Mucosa of descending colon (tissue), 3 donors: ENCODE results near the gene NCKAP5L. TPM values are rescaled to one million over a fixed set of nuclear protein-coding genes. Genes with fewer than 3 reads are reported as not detected.

ENCODE experiments used
- ATAC-seq: fragments of 200-7000 bp; cut with Tn5 transposase; one replicate; pipeline ENCODE4 v1.9.1; 2020; ENCODE audit warnings: mild to moderate bottlenecking, moderate library complexity
- DNase-seq, 3 donors: peaks; one replicate each; pipeline ENCODE4 v3.0.0-alpha.2; 2020
- H3K36me3 ChIP-seq: fragments of 200-600 bp; one replicate; pipeline ENCODE4 v1.8.0; 2021; ENCODE audit warnings: low read depth, mild to moderate bottlenecking
- H3K4me1 ChIP-seq: fragments of 200-600 bp; one replicate; pipeline ENCODE4 v1.8.0; 2021; ENCODE audit warnings: low read depth, mild to moderate bottlenecking
- H3K4me3 ChIP-seq: fragments of 200-600 bp; one replicate; pipeline ENCODE4 v1.8.0; 2021; ENCODE audit warnings: mild to moderate bottlenecking
- H3K9me3 ChIP-seq: fragments of 200-600 bp; one replicate; pipeline ENCODE4 v1.8.0; 2021; ENCODE audit warnings: mild to moderate bottlenecking
- CTCF ChIP-seq: fragments of 200-600 bp; IDR thresholded peaks from one replicate; pipeline ENCODE4 v1.8.0; 2022; ENCODE audit warnings: antibody characterized with exemption, mild to moderate bottlenecking
- intact Hi-C, 2 donors: fragments of 100-400 bp; cut with DNase I in 1 of 2; cut with micrococcal nuclease in 1 of 2; formaldehyde crosslinking; loops; one replicate each; pipeline versions ENCODE4 v1.11.0 to v1.11.1; 2022; cut with DNase I, micrococcal nuclease
- total RNA-seq, 3 donors: library from RNA; stranded (reverse); fragmentation: NEBNext Ultra II Directional in 2 of 3; extraction: Animal tissue kit (Norgen Biotek cat#: 25700) in 2 of 3; gene quantifications; one replicate each; pipeline versions ENCODE4 v1.2.1 to v1.2.4, GENCODE V29; 2021 to 2023
- donor health status: DM: no; HTN: no; CAD: no; lungs with moderate emphysema.
- donor health status: DM: no; HTN: no; CAD: no.
- donor health status: DM: no; HTN: yes; CAD: no.

Gene NCKAP5L
- total RNA-seq, 3 donors from 2014 or later = 2.5 to 17.7 (median 4.7) TPM

GRCh38 chr12:49854976-49855375 is 26.8 kb upstream of the NCKAP5L start:
- Histone ChIP-seq H3K4me1 (no peaks in the 10 kb centered on the region), H3K36me3 (no peaks in the 10 kb centered on the region), H3K4me3 (no peak overlapping the region), H3K9me3 (no peaks in the 10 kb centered on the region)
- intact Hi-C loops = no loop called here
- no peak for TF ChIP-seq CTCF
- DNase-seq = no peak
- no peak for ATAC-seq

DNA sequence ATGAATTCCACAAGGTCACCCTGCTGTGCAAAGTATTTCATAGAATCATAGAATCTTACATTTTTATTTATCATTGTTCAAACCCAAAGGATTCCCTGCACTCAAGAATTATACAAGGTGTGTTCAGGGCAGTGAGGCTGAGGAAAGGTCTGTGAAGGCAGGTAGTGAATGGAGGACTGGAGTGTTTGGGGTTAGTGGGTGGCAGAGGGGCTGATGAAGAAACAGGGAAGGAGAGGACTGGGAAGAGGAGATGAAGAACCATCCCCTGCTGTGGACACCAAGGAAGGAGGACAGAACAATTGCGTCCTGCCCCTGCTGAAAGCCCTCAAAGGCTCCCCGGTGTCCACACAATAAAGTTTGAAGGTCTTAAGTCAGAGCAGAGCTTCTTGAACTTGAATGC is 25.5 kb upstream of the NCKAP5L start:
- Histone ChIP-seq H3K4me3 (no peak overlapping the region), H3K36me3 (no peaks in the 10 kb centered on the region), H3K9me3 (no peaks in the 10 kb centered on the region), H3K4me1 (no peaks in the 10 kb centered on the region)
- DNase-seq = no peak
- intact Hi-C loops = no loop called here
- ATAC-seq = no peak
- TF ChIP-seq CTCF = no peak

DNA sequence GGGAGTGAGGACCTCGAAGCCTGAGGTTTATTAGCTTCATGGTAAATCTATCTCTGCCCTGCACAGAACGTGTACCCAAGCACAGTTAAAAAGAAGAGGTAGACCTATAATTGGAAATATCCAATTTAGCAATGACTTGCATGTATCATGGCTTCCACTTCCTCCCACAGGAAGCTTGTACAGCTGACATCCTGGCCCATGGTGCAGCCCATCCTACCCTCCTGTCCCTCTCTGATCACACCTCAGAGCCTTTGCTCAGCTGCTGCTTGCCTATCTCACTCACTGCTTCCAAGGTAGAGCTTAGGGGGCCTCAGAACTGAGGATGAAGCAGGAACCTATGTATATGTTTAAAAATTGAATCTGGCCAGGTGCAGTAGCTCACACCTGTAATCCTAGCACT is 18.9 kb upstream of the NCKAP5L start:
- H3K36me3 ChIP-seq = no peaks in the 10 kb centered on the region
- ATAC-seq = no peak
- H3K4me3 ChIP-seq = no peak overlapping the region
- H3K4me1 ChIP-seq = peaks cover 6% of the 10 kb centered on the region
- DNase-seq = no peak
- no peak for TF ChIP-seq CTCF
- intact Hi-C loops = no loop called here
- H3K9me3 ChIP-seq = no peaks in the 10 kb centered on the region

GRCh38 chr12:49846032-49846431 is 17.8 kb upstream of the NCKAP5L start:
- Histone ChIP-seq H3K36me3 (no peaks in the 10 kb centered on the region), H3K4me1 (peaks cover 14% of the 10 kb centered on the region), H3K9me3 (no peaks in the 10 kb centered on the region), H3K4me3 (no peak overlapping the region)
- intact Hi-C loops = no loop called here
- TF ChIP-seq CTCF = no peak
- ATAC-seq (no peak), DNase-seq (no peak)

- intact Hi-C loops = no loop called here
- ATAC-seq (no peak), DNase-seq (no peak)
- Histone ChIP-seq H3K36me3 (no peaks in the 10 kb centered on the region), H3K9me3 (no peaks in the 10 kb centered on the region), H3K4me1 (peaks cover 14% of the 10 kb centered on the region), H3K4me3 (no peak overlapping the region)
- no peak for TF ChIP-seq CTCF
Measured at GRCh38 chr12:49843876-49844437, 15.7 kb upstream of the NCKAP5L start.

GRCh38 chr12:49843411-49843810 is 15.2 kb upstream of the NCKAP5L start:
- Histone ChIP-seq H3K4me1 (peaks cover 14% of the 10 kb centered on the region), H3K36me3 (no peaks in the 10 kb centered on the region), H3K9me3 (no peaks in the 10 kb centered on the region), H3K4me3 (no peak overlapping the region)
- ATAC-seq = no peak
- no peak for TF ChIP-seq CTCF
- DNase-seq = no peak
- intact Hi-C loops = no loop called here
